ENCODE results near the gene ADCY4. TPM values are rescaled to one million over a fixed set of nuclear protein-coding genes. Genes with fewer than 3 reads are reported as not detected.

The ADCY4 gene
- total and polyA plus RNA-seq, 9 donors: 7.8 to 33.3 (median 11.9) TPM

DNA sequence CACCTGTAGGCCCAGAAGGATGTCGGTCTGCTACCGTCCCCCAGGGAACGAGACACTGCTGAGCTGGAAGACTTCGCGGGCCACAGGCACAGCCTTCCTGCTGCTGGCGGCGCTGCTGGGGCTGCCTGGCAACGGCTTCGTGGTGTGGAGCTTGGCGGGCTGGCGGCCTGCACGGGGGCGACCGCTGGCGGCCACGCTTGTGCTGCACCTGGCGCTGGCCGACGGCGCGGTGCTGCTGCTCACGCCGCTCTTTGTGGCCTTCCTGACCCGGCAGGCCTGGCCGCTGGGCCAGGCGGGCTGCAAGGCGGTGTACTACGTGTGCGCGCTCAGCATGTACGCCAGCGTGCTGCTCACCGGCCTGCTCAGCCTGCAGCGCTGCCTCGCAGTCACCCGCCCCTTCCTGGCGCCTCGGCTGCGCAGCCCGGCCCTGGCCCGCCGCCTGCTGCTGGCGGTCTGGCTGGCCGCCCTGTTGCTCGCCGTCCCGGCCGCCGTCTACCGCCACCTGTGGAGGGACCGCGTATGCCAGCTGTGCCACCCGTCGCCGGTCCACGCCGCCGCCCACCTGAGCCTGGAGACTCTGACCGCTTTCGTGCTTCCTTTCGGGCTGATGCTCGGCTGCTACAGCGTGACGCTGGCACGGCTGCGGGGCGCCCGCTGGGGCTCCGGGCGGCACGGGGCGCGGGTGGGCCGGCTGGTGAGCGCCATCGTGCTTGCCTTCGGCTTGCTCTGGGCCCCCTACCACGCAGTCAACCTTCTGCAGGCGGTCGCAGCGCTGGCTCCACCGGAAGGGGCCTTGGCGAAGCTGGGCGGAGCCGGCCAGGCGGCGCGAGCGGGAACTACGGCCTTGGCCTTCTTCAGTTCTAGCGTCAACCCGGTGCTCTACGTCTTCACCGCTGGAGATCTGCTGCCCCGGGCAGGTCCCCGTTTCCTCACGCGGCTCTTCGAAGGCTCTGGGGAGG is 23.9 kb downstream of the ADCY4 start, which contains the start of gene LTB4R:
LTB4R (plus strand) TSS at position 857 of the 959 bp plus-strand sequence. CDS start 4,150 bp downstream, outside the sequence.
- H3K4me3 ChIP-seq: peak within 1 kb of the TSS; percentile 40
- peak within 1 kb of the TSS; percentile 73 to 85 for H3K27ac ChIP-seq
- TF ChIP-seq EP300 (IDR thresholded peaks at IDR 0.05) (no peak), POLR2A (IDR thresholded peaks at IDR 0.05) (peak; percentile 44)
- TF ChIP-seq, protein P1, sequence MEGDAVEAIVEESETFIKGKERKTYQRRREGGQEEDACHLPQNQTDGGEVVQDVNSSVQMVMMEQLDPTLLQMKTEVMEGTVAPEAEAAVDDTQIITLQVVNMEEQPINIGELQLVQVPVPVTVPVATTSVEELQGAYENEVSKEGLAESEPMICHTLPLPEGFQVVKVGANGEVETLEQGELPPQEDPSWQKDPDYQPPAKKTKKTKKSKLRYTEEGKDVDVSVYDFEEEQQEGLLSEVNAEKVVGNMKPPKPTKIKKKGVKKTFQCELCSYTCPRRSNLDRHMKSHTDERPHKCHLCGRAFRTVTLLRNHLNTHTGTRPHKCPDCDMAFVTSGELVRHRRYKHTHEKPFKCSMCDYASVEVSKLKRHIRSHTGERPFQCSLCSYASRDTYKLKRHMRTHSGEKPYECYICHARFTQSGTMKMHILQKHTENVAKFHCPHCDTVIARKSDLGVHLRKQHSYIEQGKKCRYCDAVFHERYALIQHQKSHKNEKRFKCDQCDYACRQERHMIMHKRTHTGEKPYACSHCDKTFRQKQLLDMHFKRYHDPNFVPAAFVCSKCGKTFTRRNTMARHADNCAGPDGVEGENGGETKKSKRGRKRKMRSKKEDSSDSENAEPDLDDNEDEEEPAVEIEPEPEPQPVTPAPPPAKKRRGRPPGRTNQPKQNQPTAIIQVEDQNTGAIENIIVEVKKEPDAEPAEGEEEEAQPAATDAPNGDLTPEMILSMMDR (IDR thresholded peaks at IDR 0.05): peak; percentile 16 to 42 (median 27)
- WGBS, 3 donors: 0 to 11% (median 2%) methylated on average over 51 to 99 of the region's 99 CpGs
- no peaks in the 10 kb centered on the region for H3K27me3 ChIP-seq
- peak; percentile 77 to 86 (median 83) for DNase-seq
- intact Hi-C loops (cut with DNase I): loop anchor here in 1 of 4 donors (5.0 kb wide), 1 partner anchor 69 kb away; the partner anchor contains the start of gene TINF2
- peaks cover 12% of the 10 kb centered on the region for H3K4me1 ChIP-seq (ENCODE audit: insufficient read depth)
- no peaks in the 10 kb centered on the region for H3K9me3 ChIP-seq
- no peaks in the 10 kb centered on the region for H3K36me3 ChIP-seq

DNA sequence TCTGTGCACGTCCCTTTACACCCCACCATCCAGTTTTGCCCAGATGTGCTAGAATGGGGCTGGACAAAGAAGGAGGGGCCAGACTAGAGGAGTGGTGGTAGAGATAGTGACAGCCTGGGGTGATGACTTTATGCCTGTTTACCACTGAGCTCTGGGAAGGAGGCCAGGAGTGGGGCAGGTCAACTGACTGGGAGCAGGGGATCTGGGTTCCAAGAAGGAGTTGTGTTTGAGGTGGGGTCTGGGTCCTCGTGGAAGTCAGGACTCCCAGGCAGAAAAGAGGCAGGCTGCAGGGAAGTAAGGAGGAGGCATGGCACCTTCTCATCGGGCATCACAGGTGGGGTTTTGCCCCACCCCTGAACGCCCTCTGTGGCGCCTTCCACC is 24.6 kb downstream of the ADCY4 start:
- Histone ChIP-seq H3K4me1 (ENCODE audit: insufficient read depth) (peaks cover 12% of the 10 kb centered on the region), H3K27me3 (no peaks in the 10 kb centered on the region), H3K9me3 (no peaks in the 10 kb centered on the region), H3K4me3 (peak overlapping the region; percentile 40), H3K27ac (peak overlapping the region in 1 of 2 donors; percentile 85), H3K36me3 (no peaks in the 10 kb centered on the region)
- TF ChIP-seq, protein P1 (IDR thresholded peaks at IDR 0.05): no peak
- TF ChIP-seq POLR2A (IDR thresholded peaks at IDR 0.05): no peak
- TF ChIP-seq EP300 (IDR thresholded peaks at IDR 0.05): no peak
- 19 to 28% (median 20%) methylated on average over 5 of the region's 5 CpGs for WGBS, 3 donors
- DNase-seq: peak in 2 of 5 donors; percentile 55 to 68
- intact Hi-C loops (cut with DNase I): loop anchor here in 1 of 4 donors (5.0 kb wide), 1 partner anchor 68 kb away; the partner anchor contains the start of gene TINF2

DNA sequence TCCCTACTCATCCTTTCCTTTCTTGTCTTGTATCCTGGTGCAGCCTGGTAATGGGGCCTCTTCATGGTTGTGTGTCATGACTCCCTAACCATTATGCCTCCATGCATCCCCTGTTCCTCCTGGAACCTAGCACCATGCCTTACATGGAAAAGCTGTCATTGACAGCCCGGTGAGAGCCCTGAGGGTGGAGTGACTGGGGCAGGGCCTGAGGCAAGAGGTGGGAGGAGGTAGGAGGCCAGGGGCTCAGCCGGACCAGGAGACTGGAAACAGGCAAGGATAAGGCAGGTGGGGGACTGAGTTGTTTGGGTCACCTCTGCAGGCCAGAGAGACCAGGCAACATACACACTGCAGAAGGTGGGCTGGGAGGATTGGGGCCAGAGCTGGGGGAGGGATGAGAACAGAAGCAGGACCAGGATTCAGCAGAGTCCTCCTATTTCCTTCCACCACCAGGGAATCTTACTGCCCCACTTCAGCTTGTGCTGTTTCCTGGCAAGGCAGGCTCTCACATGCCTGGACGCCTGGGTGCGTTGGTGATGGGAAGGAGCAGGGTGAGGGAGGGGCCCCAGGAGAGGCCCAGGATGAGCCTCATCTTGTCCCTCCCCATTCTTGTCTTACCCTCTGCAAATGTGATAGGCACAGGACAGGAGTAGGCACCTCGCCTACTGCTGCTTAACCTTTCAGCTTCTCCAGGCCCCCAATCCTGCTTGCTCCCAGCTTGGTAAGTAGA is 25.2 kb downstream of the ADCY4 start, which contains the start of gene LTB4R2:
LTB4R2 (plus strand) TSS at position 603 of the 727 bp plus-strand sequence. CDS start 525 bp downstream, outside the sequence.
- peaks cover 12% of the 10 kb centered on the region for H3K4me1 ChIP-seq (ENCODE audit: insufficient read depth)
- WGBS, 3 donors: 69 to 71% (median 70%) methylated on average over 5 of the region's 5 CpGs
- no peaks in the 10 kb centered on the region for H3K27me3 ChIP-seq
- no peaks in the 10 kb centered on the region for H3K9me3 ChIP-seq
- DNase-seq: no peak
- peak within 1 kb of the TSS; percentile 9 to 85 for H3K27ac ChIP-seq
- no peaks in the 10 kb centered on the region for H3K36me3 ChIP-seq
- TF ChIP-seq, protein P1 (IDR thresholded peaks at IDR 0.05): no peak
- no peak for TF ChIP-seq EP300 (IDR thresholded peaks at IDR 0.05)
- TF ChIP-seq POLR2A (IDR thresholded peaks at IDR 0.05): no peak
- intact Hi-C loops (cut with DNase I): loop anchor here in 2 of 4 donors (5.0 kb wide), 1 partner anchor 67 kb away; the partner anchor contains the start of gene TINF2 (in 2 of the 2)
- H3K4me3 ChIP-seq: peak within 1 kb of the TSS; percentile 40

Measured in ovary (tissue), 9 donors.